CD4-positive, alpha-beta memory T cell (primary cell): ENCODE measurements around the gene VWCE. TPM values are rescaled to one million over a fixed set of nuclear protein-coding genes. Genes with fewer than 3 reads are reported as not detected.

ENCODE experiments used
- CTCF ChIA-PET: fragments of 350-600 bp; sonication (Branson Sonifier 250); formaldehyde crosslinking; loops from one replicate; lab custom pipeline; 2021; ENCODE audit warnings: inconsistent platforms; ENCODE audit not compliant: partially characterized antibody; lab: Charles Lee
- POLR2A ChIA-PET: fragments of 350-600 bp; sonication (Branson Sonifier 250); formaldehyde crosslinking; loops from one replicate; lab custom pipeline; 2021; ENCODE audit not compliant: partially characterized antibody; lab: Charles Lee
- DNase-seq, 5 donors: peaks; one replicate each; pipeline versions ENCODE4 v3.0.0 to v3.0.0-alpha.2; 2020 to 2022; ENCODE audit warnings: mixed read lengths in 1 of 5
- H3K27ac ChIP-seq: one replicate; pipeline ENCODE4 v1.7.0; 2013; ENCODE audit warnings: low read depth, low read length
- H3K27me3 ChIP-seq: 2 replicates; pipeline ENCODE4 v1.7.0; 2013; ENCODE audit warnings: mild to moderate bottlenecking, low read length, moderate library complexity; ENCODE audit not compliant: insufficient read depth
- H3K36me3 ChIP-seq: 2 replicates; pipeline ENCODE4 v1.7.0; 2013; ENCODE audit warnings: mild to moderate bottlenecking, low read length, moderate library complexity; ENCODE audit not compliant: insufficient read depth
- H3K4me1 ChIP-seq: 2 replicates; pipeline ENCODE4 v1.7.0; 2013; ENCODE audit warnings: mild to moderate bottlenecking, low read length, moderate library complexity; ENCODE audit not compliant: insufficient read depth
- H3K4me3 ChIP-seq, 2 donors: one replicate each; pipeline ENCODE4 v1.7.0; 2013; ENCODE audit warnings: low read length in 2 of 2, mild to moderate bottlenecking in 1 of 2
- H3K9me3 ChIP-seq, 2 donors: one replicate each; pipeline ENCODE4 v1.7.0; 2013; ENCODE audit warnings: low read length in 2 of 2, control low read depth in 1 of 2; ENCODE audit not compliant: control insufficient read depth in 1 of 2
- H3K27ac Mint-ChIP-seq, 7 donors: one replicate each; pipeline ENCODE4 v1.8.0; 2020 to 2021; ENCODE audit warnings: mixed read lengths in 7 of 7, mild to moderate bottlenecking in 6 of 7, inconsistent platforms in 3 of 7, moderate library complexity in 3 of 7
- H3K27me3 Mint-ChIP-seq, 2 donors: one replicate each; pipeline ENCODE4 v1.8.0; 2020 to 2021; ENCODE audit warnings: mixed read lengths in 2 of 2
- H3K36me3 Mint-ChIP-seq, 2 donors: one replicate each; pipeline ENCODE4 v1.8.0; 2020 to 2021; ENCODE audit warnings: mixed read lengths in 2 of 2, inconsistent platforms in 1 of 2, mild to moderate bottlenecking in 1 of 2
- H3K4me1 Mint-ChIP-seq, 4 donors: one replicate each; pipeline ENCODE4 v1.8.0; 2020 to 2021; ENCODE audit warnings: mixed read lengths in 4 of 4, mild to moderate bottlenecking in 1 of 4
- H3K4me3 Mint-ChIP-seq, 8 donors: one replicate each; pipeline ENCODE4 v1.8.0; 2020 to 2021; ENCODE audit warnings: mixed read lengths in 8 of 8, mild to moderate bottlenecking in 7 of 8, moderate library complexity in 6 of 8, inconsistent platforms in 3 of 8
- H3K9me3 Mint-ChIP-seq, 8 donors: one replicate each; pipeline ENCODE4 v1.8.0; 2020 to 2021; ENCODE audit warnings: mixed read lengths in 8 of 8, mild to moderate bottlenecking in 5 of 8, inconsistent platforms in 3 of 8, moderate library complexity in 1 of 8
- intact Hi-C: fragments of 100-400 bp; cut with micrococcal nuclease; formaldehyde crosslinking; loops from one replicate; pipeline ENCODE4 v1.15.1; 2023
- polyA plus RNA-seq, 2 donors: library from polyadenylated mRNA; unstranded; fragments of 300-500 nt; fragmentation: Illumina TruSeq; gene quantifications; one replicate each; pipeline ENCODE4 v1.2.3, GENCODE V29; 2021
- total RNA-seq, 2 experiments: library from RNA; stranded (reverse); gene quantifications; one replicate each; pipeline ENCODE4 v1.2.3, GENCODE V29; 2021

The VWCE gene
- total and polyA plus RNA-seq, 4 experiments from 2014 or later = 0.38 to 0.44 TPM; not detected in 2

- intact Hi-C loops = no loop called here
- H3K27me3 Mint-ChIP-seq = peaks cover 3 to 7% of the 10 kb centered on the region in 2 donors
Measured at GRCh38 chr11:61287338-61287977, 7.7 kb downstream of the VWCE start.

GRCh38 chr11:61283613-61284012, 11.5 kb downstream of the VWCE start:
- Histone ChIP-seq H3K9me3 (no peaks in the 10 kb centered on the region), H3K27ac (no peak overlapping the region), H3K4me3 (no peak overlapping the region), H3K27me3 (no peaks in the 10 kb centered on the region), H3K4me1 (no peaks in the 10 kb centered on the region), H3K36me3 (no peaks in the 10 kb centered on the region)
- H3K27me3 Mint-ChIP-seq = peaks cover 3 to 4% of the 10 kb centered on the region in 2 donors
- H3K36me3 Mint-ChIP-seq = no peaks in the 10 kb centered on the region
- H3K4me1 Mint-ChIP-seq = no peaks in the 10 kb centered on the region
- ChIA-PET POLR2A (no interaction called here), CTCF (no interaction called here)
- H3K27ac Mint-ChIP-seq = peak overlapping the region in 1 of 7 donors; percentile 27
- H3K9me3 Mint-ChIP-seq = peaks cover 0 to 3% (median 0%) of the 10 kb centered on the region in 8 donors
- intact Hi-C loops = no loop called here
- no peak overlapping the region for H3K4me3 Mint-ChIP-seq
- no peak for DNase-seq

More at GRCh38 chr11:61287338-61287977, 7.7 kb downstream of the VWCE start:
- peak overlapping the region in 1 of 7 donors; percentile 63 for H3K27ac Mint-ChIP-seq
- Histone ChIP-seq H3K36me3 (no peaks in the 10 kb centered on the region), H3K27me3 (no peaks in the 10 kb centered on the region), H3K4me3 (no peak overlapping the region), H3K27ac (no peak overlapping the region), H3K9me3 (no peaks in the 10 kb centered on the region), H3K4me1 (no peaks in the 10 kb centered on the region)
- H3K4me1 Mint-ChIP-seq = peaks cover 0 to 3% (median 1%) of the 10 kb centered on the region in 4 donors
- CTCF ChIA-PET = interaction anchor here (0.7 kb wide), 1 partner anchor 160 kb away, joined by 4 read pairs; no protein-coding TSS in a partner anchor
- H3K36me3 Mint-ChIP-seq = no peaks in the 10 kb centered on the region
- DNase-seq = no peak
- POLR2A ChIA-PET = no interaction called here
- no peak overlapping the region for H3K4me3 Mint-ChIP-seq
- H3K9me3 Mint-ChIP-seq = peaks cover 0 to 3% (median 0%) of the 10 kb centered on the region in 8 donors

- no peak for DNase-seq
- intact Hi-C loops = no loop called here
- no peaks in the 10 kb centered on the region for H3K27me3 ChIP-seq
Measured at GRCh38 chr11:61281581-61282250, 13.4 kb downstream of the VWCE start.

GRCh38 chr11:61280883-61281580, 14.1 kb downstream of the VWCE start:
- Mint-ChIP-seq H3K27me3 (peaks cover 2 to 5% of the 10 kb centered on the region in 2 donors), H3K4me1 (no peaks in the 10 kb centered on the region), H3K27ac (no peak overlapping the region), H3K9me3 (peaks cover 0 to 3% (median 0%) of the 10 kb centered on the region in 8 donors), H3K36me3 (no peaks in the 10 kb centered on the region), H3K4me3 (no peak overlapping the region)
- intact Hi-C loops = no loop called here
- POLR2A ChIA-PET = no interaction called here
- Histone ChIP-seq H3K36me3 (no peaks in the 10 kb centered on the region), H3K4me1 (no peaks in the 10 kb centered on the region), H3K27me3 (no peaks in the 10 kb centered on the region), H3K27ac (no peak overlapping the region), H3K9me3 (no peaks in the 10 kb centered on the region), H3K4me3 (no peak overlapping the region)
- CTCF ChIA-PET = no interaction called here
- DNase-seq = no peak

More at GRCh38 chr11:61281581-61282250, 13.4 kb downstream of the VWCE start:
- Histone ChIP-seq H3K4me3 (no peak overlapping the region), H3K36me3 (no peaks in the 10 kb centered on the region), H3K4me1 (no peaks in the 10 kb centered on the region), H3K27ac (no peak overlapping the region), H3K9me3 (no peaks in the 10 kb centered on the region)
- Mint-ChIP-seq H3K9me3 (peaks cover 0 to 3% (median 0%) of the 10 kb centered on the region in 8 donors), H3K27me3 (peaks cover 2 to 5% of the 10 kb centered on the region in 2 donors), H3K4me1 (no peaks in the 10 kb centered on the region), H3K27ac (no peak overlapping the region), H3K36me3 (no peaks in the 10 kb centered on the region), H3K4me3 (no peak overlapping the region)
- ChIA-PET CTCF (no interaction called here), POLR2A (no interaction called here)

- CTCF ChIA-PET = no interaction called here
- POLR2A ChIA-PET = no interaction called here
Measured at GRCh38 chr11:61279934-61280659, 15.0 kb downstream of the VWCE start.

GRCh38 chr11:61278001-61278470, 17.1 kb downstream of the VWCE start:
- intact Hi-C loops = no loop called here
- Mint-ChIP-seq H3K27ac (peak overlapping the region in 1 of 7 donors; percentile 22), H3K9me3 (peaks cover 0 to 2% (median 0%) of the 10 kb centered on the region in 8 donors), H3K4me3 (no peak overlapping the region), H3K4me1 (no peaks in the 10 kb centered on the region), H3K36me3 (no peaks in the 10 kb centered on the region), H3K27me3 (peaks cover 2 to 9% of the 10 kb centered on the region in 2 donors)
- Histone ChIP-seq H3K4me3 (no peak overlapping the region), H3K4me1 (no peaks in the 10 kb centered on the region), H3K36me3 (no peaks in the 10 kb centered on the region), H3K9me3 (no peaks in the 10 kb centered on the region), H3K27me3 (no peaks in the 10 kb centered on the region), H3K27ac (no peak overlapping the region)
- ChIA-PET CTCF (interaction anchor here (0.7 kb wide), 1 partner anchor 24 kb away, joined by 5 read pairs; no protein-coding TSS in a partner anchor), POLR2A (no interaction called here)
- DNase-seq = no peak

More at GRCh38 chr11:61279934-61280659, 15.0 kb downstream of the VWCE start:
- no peak overlapping the region for H3K4me3 ChIP-seq
- Mint-ChIP-seq H3K36me3 (no peaks in the 10 kb centered on the region), H3K27ac (no peak overlapping the region), H3K27me3 (peaks cover 2 to 7% of the 10 kb centered on the region in 2 donors), H3K4me1 (no peaks in the 10 kb centered on the region), H3K4me3 (no peak overlapping the region), H3K9me3 (peaks cover 0 to 3% (median 0%) of the 10 kb centered on the region in 8 donors)
- intact Hi-C loops = no loop called here
- H3K4me1 ChIP-seq = no peaks in the 10 kb centered on the region
- no peak for DNase-seq
- no peaks in the 10 kb centered on the region for H3K9me3 ChIP-seq
- no peak overlapping the region for H3K27ac ChIP-seq
- no peaks in the 10 kb centered on the region for H3K27me3 ChIP-seq
- no peaks in the 10 kb centered on the region for H3K36me3 ChIP-seq
